Middle frontal gyrus (tissue), 1 donor: ENCODE results near the gene ATP1B4.

Experiments used
- DNase-seq: peaks from one replicate; pipeline ENCODE4 v3.0.0-alpha.2; 2015; ENCODE audit warnings: low spot score; ENCODE audit errors: extremely low spot score

ATP1B4 gene

DNA sequence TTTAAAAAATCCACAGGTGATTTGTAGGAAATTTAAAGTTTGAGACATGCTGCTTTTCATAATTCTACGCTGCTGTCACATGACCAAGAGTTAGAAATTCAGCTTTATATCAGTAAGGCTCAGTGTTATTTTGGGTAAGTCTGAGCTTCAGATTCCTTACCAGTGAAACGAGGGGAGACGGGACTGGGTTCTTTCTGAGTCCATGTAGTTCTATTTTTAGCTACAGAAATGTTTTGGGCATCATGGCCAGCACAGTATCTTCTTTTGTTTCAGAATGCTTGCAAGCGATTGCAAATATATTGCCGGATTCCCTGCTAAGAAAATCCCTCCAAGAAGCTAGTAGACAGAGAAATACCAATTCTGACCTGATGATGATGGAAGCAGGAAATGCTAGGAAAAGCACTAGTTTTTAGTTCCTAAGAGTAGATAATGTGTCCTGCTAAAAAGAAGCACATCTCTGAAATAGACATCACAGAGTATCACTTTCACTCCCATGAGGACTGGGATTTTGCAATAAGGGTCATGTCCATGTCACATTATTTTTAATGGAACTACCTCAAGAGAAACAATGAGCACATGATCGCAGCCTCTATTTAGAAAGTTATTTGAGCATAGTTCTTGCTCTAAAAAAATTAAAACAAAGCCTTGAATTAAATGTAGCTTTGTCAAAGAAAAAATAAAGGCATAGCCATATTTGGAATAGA, 10.9 kb downstream of the ATP1B4 start:
- no peak for DNase-seq

DNA sequence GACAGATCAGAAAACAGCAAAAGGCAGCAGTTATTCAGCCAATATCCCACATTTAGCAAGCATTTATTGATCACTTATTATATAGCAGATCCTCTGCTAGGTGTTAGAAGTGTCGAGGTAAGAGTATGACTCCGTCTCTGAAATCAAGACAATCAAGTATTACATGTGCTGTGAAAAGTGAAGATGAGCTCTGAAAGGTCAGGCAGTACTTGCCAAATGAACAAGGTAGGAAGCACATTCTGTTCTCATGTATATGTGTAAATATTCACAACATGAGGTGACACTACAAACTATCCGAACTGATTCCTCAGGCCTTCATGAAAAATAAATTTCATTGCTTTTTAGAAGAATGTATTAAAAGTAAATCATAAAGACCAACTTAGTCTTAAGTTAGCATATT, 15.3 kb downstream of the ATP1B4 start:
- no peak for DNase-seq

DNA sequence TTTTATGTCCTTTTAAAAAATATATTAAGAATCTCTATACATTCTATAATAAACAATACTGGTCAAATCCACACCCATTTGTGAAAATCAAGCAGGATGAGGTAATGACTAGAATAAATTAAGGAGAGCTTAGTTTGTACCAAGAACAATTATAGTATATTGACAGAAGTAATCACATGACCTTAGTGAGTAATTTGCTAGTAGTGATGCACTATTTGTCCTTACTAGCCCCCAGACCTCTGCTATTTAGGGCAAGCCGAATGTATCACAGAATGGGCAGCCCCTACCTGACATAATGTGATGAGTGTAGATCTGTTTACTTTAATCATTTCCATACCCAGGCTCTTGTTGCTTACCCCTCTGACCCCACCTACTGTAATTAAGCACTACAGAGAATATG, 15.8 kb downstream of the ATP1B4 start:
- no peak for DNase-seq

DNA sequence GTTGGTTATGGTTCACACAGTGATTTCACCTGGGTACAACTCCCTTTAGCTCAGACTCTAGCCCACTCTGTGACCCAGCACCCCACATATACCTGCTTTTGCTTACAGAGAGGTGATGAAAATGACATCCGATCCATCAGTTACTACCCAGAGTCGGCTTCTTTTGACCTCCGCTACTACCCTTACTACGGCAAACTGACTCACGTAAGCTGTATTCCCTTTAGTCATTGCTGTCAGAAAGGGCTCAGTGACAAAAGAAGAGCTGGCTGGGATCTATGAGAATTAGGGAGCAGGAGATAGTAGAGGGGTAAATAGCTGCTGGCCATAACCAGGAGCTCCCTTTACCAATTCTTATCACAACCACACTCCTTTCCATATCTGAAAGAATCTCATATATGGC, 16.7 kb downstream of the ATP1B4 start:
- no peak for DNase-seq

DNA sequence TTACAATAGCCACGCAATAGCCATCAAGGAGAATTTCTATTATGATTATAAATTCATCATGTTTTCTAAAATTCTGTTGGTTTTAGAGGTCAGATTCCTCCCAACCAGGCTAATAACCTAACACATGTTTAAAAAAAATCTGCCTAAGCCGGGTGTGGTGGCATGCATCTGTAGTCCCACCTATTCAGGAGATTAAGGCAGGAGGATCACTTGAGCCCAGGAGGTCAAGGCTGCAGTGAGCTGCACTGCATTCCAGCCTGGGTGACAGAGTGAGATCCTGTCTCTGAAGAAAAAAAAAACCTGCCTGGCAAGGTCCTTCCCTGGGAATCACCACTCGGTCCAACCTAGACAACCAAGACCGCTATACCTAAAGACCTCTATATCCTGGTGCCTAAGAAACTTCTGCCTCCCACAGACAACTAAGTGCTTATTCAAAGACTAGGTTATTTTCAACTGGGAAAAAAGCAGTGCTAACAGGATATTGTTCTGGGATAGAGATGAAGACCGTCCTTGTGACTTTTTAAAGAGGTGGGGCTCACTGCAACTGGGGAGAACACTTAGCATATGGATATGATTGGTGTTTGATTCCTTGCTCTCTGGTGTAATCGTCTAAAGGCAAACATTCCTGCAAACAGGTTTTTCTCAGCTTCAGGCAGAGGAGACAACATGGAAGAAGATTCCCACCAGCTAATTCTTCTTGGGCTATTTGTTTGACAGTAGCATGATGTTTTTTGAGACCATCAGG, 18.2 kb downstream of the ATP1B4 start:
- no peak for DNase-seq

DNA sequence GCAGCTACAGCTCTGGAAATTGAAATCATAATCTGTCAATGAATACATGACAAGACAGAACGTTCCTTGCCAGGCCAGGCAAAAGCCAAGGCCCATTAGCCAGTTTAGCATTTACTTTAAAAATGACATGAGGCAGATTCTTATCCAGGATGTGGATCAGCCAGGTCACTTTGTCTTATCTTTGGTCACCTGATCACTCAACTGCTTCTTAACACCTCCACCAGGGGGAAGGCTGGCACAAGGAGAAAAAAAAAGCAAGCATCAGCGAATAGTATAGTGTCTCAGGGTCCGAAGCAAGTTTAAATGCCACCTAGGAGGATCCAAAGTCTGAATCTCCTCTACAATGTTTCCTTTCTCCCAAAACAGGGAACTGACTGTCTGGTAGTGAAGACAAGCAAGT, 18.8 kb downstream of the ATP1B4 start:
- no peak for DNase-seq

DNA sequence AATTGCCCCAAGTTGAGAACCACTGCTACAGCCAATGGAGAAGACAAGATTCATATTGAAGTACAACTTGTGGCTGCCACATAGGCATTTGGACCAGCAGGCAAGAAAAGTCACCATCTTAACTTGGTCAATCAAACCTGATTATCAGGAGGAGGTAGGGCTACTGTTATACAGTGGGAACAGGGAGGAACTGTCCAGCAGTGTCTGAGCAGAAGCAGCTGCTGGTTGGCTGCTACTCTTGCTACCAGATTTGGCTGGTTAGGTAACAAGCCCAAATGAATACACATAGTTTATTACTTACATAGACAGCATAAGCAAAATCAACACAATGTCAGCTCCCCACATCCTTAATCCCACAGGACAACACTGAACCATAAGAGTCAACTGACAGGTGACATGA, 39.4 kb downstream of the ATP1B4 start:
- DNase-seq = no peak

DNA sequence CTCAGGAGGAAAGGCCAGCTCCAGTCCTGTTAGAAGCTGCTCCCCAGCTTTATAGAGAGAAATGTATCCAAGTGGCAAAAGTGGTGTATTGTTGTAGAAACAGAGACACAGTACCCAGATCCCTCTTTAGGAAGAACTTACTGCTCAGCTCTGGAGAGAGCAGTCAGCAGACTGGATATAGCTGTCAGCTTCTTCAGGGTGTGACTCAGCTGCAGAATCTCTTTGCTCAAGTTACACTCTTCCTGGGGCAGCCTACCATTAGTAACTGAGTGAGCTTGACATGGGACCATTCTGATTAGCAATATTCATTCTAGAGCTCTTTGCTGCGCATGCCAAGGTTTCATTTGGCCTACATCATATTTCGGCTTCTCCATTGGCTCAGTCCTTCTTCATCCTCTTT, 40.5 kb downstream of the ATP1B4 start:
- DNase-seq = no peak

DNA sequence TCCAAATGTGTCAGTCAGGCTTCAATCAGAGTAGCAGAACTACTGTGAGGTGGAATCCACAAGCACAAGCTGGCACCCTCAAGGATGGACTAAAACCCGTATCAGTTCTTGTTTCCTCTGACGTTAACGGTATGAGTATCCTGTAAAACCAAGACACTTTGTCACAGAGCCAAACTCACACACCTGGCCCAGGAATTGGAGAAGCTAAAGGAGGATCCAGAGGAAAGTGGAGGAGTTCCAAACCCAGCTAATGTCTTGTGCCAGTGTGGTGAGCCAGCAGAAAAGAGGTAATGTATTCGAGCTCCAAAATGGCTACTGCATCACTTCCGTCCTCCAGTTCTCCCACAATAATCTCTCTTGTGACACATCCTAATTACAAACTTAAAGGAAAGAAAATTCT, 44.7 kb downstream of the ATP1B4 start:
- DNase-seq = no peak

DNA sequence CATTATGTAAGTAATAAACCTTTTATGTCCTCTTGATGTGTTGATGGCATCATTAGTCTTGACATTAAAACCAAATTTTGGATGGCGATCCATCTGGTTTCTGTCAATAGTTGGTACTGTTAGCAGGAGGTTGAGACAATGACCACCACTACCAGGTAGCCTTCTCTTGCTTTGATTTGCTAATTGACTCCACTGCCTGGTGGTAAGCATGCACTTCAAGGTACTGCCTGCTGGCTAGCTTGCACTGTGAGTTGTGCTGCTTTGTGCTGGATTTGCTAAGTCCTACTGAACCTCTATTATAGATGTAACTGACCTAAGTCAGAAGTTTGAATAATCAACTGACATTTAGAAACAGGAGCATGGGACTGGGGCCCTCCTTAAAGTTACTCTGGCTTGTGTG, 46.3 kb downstream of the ATP1B4 start:
- no peak for DNase-seq

DNA sequence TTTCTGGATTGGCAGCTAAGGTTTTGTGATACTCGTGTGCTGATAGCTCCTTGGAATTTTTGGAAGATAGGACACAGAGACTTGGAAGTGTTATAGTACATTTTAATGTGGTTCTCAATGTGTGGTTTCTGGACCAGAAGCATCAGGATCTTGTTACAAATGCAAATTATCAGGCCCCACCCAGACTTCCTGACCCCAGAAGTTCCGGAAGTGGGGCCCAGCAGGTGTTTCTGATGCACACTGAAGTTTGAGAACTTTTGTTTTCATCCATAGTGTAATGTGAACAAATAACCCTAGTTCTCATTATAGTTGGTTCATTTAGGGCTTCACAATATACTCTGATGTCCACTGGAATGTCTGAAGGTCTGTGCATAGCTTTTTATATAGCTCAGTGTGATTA, 57.6 kb downstream of the ATP1B4 start:
- DNase-seq = no peak

DNA sequence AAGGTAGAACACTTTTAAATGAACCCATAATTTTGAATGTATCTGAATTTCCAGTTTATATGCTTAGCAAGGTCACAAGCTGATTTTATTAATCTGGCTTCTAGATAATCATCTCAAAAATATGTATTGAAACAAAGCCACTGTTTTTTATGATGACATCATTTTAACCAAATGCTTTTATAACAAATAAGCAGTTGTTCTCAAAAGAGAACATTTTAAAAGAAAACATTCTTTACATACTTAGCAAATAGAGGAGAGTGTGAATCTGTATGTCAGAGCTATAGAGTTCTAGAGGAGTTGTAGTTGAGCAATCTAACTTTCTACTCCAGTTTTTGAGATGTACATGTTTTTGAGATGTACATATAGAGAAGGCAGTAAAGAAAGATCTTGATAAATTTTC, 64.7 kb downstream of the ATP1B4 start:
- DNase-seq = no peak

DNA sequence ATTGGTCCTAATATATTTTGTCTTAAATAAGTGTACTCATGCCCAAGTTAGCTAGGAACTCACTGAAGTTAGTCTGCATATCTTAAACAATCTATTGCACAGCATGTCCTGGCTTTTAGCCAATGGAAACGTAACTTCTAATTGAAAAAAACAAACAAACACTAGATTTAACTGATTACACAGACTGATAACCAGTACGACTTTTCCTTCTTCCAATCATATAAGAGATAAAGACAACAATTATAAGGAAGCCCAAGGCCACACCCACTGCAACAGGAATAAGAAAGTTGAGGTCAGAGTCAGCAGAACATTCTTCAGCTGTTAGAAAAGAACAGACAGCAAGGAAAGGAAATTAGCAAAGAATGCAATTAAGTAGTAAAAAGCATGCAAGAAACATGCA, 66.4 kb downstream of the ATP1B4 start:
- no peak for DNase-seq

DNA sequence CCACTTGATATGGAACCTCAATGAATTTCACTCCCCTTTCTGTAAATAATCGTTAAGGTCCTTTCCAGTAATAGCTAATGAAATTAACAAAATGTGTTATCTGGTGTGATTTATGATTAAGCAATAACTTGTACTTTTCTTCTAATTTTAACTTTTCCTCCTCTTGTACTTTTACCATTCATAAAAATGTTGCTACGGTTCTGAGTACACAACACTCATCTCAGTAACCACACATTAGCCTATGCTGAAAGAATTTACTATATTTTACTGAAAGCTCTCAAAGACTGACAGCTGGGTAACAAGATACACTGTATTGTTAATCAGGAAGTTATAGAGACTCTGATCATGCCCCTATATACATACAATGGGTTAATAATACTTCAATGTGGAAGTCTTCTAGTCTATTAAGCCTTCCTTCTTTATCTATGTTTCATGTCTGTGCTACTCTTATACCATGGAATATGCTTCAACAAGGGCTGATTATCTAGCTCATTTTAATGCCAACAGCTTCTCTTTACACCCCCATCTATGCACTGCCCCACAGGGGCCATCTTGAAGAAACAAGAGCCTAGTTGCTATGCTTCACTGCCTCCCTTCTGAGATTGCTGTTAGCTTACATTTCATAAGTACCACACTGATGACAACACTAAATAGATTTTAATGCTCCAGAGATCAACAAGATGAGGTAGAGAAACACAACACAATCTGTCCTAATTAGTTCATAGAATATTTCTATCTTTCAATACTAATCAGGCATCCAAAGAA, 68.1 kb downstream of the ATP1B4 start:
- DNase-seq = no peak
